Measurements from ENCODE around the gene TOP3B.
"Not testable (repeated sequence)": the region's sequence is repeated elsewhere in the genome, so short reads cannot be mapped to it uniquely, and the experiment has no call there.

Gene TOP3B

GRCh38 chr22:21914033-21914642 is 68.4 kb downstream of the TOP3B start:
- H3K4me3 ChIP-seq (ENCODE audit: low read length); H3K36me3 ChIP-seq (ENCODE audit: insufficient read depth, low read length); H3K9me3 ChIP-seq (ENCODE audit: low read length); H3K4me1 ChIP-seq (ENCODE audit: insufficient read depth, low read length); H3K27me3 ChIP-seq (ENCODE audit: insufficient read depth, low read length); H2AFZ ChIP-seq (ENCODE audit: low read depth, low read length): not testable (repeated sequence)

GRCh38 chr22:21910367-21910766 is 72.2 kb downstream of the TOP3B start:
- not testable (repeated sequence) for H3K4me1 ChIP-seq (ENCODE audit: insufficient read depth, low read length); H3K9me3 ChIP-seq (ENCODE audit: low read length); H3K27me3 ChIP-seq (ENCODE audit: insufficient read depth, low read length); H3K36me3 ChIP-seq (ENCODE audit: insufficient read depth, low read length); H2AFZ ChIP-seq (ENCODE audit: low read depth, low read length); H3K4me3 ChIP-seq (ENCODE audit: low read length)

- Histone ChIP-seq H3K9me3 (ENCODE audit: low read length) (no peaks in the 10 kb centered on the region), H3K4me1 (ENCODE audit: insufficient read depth, low read length) (no peaks in the 10 kb centered on the region), H2AFZ (ENCODE audit: low read depth, low read length) (no peak overlapping the region), H3K4me3 (ENCODE audit: low read length) (no peak overlapping the region), H3K36me3 (ENCODE audit: insufficient read depth, low read length) (no peaks in the 10 kb centered on the region), H3K27me3 (ENCODE audit: insufficient read depth, low read length) (no peaks in the 10 kb centered on the region)
Measured at GRCh38 chr22:21909871-21910270, 72.7 kb downstream of the TOP3B start.

- H2AFZ ChIP-seq (ENCODE audit: low read depth, low read length), result no peak overlapping the region
Measured at GRCh38 chr22:21907638-21908522, 74.7 kb downstream of the TOP3B start.

More at GRCh38 chr22:21907638-21908522, 74.7 kb downstream of the TOP3B start:
- Histone ChIP-seq H3K9me3 (ENCODE audit: low read length) (no peaks in the 10 kb centered on the region), H3K4me1 (ENCODE audit: insufficient read depth, low read length) (no peaks in the 10 kb centered on the region), H3K36me3 (ENCODE audit: insufficient read depth, low read length) (no peaks in the 10 kb centered on the region), H3K4me3 (ENCODE audit: low read length) (no peak overlapping the region), H3K27me3 (ENCODE audit: insufficient read depth, low read length) (no peaks in the 10 kb centered on the region)
